GF-D8 (cell line): ENCODE results near the gene BICD1.
"Not testable (repeated sequence)": the region's sequence is repeated elsewhere in the genome, so short reads cannot be mapped to it uniquely, and the experiment has no call there.

ENCODE experiments used
- DNase-seq: peaks from one replicate; lab custom pipeline; 2025; lab: John Stamatoyannopoulos, UW

The BICD1 gene

DNA sequence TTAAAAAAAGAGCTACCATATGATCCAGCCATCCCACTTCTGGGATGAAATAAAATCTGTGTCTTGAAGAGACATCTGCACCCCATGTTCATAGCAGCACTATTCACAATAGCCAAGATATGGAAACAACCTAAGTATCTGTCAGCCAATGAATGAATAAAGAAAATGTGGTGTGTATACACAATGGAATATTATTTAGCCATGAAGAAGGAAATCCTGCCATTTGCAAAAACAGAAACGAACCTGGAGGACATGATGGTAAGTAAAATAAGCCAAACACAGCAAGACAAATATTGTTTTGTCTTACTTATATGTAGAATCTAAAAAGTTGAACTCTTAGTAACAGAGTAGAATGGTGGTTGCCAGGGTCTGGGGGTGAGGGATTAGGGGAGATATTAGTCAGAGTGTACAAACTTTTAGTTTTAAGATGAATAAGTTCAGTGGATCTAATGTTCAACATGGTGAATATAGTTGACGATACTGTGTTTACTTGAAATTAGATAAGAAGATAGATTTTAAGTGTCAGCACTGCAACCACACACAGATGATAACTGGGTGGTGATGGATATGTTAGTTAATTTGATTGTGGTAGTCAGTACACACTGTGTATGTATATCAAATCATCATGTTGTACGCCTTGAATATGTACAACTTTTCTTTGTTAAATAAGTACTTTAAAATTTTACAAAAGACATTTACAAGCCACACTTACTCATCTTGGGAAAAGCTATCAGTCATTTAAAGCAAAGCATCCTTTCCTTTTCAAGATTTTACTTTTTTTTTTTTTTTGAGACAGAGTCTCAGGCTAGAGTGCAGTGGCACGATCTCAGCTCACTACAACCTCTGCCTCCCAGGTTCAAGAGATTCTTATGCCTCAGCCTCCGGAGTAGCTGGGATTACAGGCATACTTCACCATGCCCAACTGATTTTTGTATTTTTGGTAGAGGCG, 89.9 kb downstream of the BICD1 start:
- DNase-seq = no peak

DNA sequence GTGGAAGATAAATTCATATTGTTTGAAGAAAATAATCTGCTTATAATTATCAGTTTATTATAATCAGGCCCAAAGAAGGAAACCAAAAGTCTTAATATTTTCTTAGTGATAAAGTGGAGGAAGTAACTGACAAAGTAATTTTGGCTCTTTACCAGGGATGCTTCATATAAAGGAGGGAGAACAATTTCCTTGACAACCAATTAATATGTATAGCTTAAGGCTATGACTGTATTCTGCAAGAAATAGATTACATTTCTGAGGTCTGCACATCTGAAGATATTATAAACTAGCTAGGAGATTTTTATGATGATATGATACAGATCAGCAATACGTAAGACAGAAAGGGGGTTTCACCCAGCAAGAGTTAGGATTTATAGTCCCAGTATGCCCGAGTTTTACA, 90.8 kb downstream of the BICD1 start:
- DNase-seq = no peak

- no peak for DNase-seq
Measured at GRCh38 chr12:32198555-32198954, 91.9 kb downstream of the BICD1 start.

GRCh38 chr12:32201096-32201495, 94.4 kb downstream of the BICD1 start:
- DNase-seq = no peak

DNA sequence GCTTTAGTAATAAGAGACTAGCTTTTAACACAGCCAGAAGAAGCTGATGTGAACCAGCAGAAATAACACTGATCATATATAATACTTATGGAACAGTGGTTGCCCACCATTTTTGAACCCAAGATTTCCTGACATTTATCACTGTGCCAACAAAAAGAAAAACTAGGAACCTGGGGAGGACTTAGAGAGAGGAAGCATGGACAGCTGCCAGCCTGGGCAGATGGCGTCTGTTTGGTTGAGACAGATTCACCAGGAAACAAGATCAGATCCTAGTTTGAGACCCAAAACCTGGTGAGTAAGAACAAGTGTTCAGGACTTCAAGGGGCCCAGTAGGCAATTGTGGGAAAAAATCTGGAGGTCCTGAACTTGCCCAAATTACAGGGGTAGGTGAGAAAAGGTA, 95.3 kb downstream of the BICD1 start:
- no peak for DNase-seq

DNA sequence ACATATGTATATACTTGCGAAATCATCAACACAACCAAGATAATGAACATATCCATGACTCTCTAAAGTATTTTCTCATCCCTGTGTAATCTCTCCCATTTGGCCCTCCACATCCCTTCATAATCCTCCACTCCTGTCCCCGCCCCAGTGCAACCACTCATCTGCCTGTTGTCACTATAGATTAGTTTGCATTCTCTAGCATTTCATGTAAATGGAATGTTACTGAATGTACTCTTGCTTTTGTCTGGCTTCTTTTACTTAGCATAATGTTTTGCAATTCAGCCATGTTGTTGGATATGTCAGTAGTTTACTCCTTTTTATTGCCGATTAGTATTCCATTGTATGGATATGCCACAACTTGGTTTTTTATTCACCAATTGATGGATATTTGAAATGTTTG, 99.1 kb downstream of the BICD1 start:
- DNase-seq = no peak

GRCh38 chr12:32208355-32208754, 101.7 kb downstream of the BICD1 start:
- DNase-seq = no peak

DNA sequence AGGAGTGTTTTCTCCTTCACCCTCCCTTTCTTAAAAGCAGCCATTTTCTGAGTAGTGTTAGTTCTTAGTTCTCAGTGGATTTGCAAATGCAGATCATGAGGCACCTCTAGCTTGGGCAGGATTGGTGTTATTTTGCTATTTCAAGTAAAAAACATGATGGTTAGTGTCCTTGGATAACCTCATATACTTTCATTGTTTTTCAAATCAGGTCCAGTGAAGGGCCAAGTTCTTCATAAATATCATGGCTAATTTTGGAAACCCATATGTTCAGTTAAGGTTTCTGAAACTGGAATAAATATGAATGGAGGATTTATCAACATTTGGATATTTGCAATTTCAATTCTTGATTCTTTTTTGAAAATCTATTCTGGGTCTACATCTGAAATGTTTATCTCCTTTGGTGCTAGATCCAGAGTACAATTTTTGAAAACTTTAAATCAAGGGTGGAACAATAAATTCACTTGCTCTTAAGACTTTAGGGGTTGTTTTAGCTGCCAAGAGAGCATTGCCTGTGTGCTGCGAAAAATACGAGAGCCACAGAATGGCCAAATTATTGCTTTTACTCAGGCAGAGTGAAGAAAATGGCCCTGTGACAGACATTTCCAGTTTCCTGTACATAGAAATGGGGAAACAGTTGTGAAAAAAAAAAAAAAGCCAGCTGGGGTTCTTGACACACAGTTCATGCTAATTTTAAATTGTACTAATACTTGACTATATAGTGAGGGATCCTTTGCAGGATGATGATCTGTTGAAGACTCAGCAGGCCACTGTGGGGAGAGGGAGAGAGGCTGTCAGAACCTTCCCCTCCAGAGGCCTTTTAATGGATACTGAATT, 104.6 kb downstream of the BICD1 start:
- no peak for DNase-seq

DNA sequence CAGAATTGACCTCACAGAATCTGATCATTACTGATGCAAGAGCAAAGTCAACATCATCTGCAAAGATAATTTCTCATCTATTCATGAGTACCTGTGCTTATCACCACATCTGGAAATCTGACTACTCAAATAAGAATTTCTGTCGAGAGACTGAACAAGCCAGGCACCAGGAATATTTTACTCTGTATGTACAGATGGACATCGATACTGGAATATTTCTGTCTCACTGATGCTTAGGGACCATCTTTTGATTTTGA, 105.2 kb downstream of the BICD1 start:
- no peak for DNase-seq

DNA sequence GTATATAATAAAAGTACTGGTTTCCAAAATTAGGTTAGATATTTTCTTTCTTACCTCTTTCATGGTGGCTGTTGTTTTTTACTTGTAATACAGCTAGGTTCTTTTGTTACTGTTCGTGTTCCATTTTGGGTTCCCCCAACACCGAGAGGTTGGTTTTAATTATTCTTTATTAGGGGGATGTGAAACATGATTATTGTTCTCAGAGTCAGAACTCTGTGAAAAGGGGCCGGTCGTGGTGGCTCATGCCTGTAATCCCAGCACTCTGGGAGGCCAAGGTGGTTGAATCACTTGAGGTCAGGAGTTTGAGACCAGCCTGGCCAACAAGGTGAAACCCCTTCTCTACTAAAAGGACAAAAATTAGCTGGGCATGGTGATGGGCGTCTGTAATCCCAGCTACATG, 108.1 kb downstream of the BICD1 start:
- no peak for DNase-seq

GRCh38 chr12:32217354-32218310, 111.0 kb downstream of the BICD1 start:
- DNase-seq = no peak

- no peak for DNase-seq
Measured at GRCh38 chr12:32223941-32224340, 117.3 kb downstream of the BICD1 start.

- DNase-seq = no peak
Measured at GRCh38 chr12:32226768-32227167, 120.1 kb downstream of the BICD1 start.

- no peak for DNase-seq
Measured at GRCh38 chr12:32229971-32230612, 123.4 kb downstream of the BICD1 start.

DNA sequence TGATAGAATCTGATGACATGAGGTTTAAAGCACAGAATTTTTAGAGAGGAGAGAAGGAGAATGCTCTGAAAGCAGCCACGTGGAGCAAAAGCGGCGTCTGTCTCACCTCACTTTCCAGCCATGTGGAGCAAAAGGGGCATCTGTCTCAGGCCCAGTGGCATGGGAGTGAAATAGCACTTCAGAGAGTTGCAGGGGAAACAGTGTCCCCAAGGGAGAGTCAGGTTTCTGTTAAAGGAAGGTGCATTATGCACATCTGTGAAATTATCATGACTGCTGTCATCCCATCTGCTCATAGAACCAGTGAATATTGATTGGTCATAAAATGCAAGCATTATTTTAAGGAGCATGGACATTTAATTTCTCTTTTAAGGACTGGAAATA, 124.0 kb downstream of the BICD1 start:
- DNase-seq = no peak

DNA sequence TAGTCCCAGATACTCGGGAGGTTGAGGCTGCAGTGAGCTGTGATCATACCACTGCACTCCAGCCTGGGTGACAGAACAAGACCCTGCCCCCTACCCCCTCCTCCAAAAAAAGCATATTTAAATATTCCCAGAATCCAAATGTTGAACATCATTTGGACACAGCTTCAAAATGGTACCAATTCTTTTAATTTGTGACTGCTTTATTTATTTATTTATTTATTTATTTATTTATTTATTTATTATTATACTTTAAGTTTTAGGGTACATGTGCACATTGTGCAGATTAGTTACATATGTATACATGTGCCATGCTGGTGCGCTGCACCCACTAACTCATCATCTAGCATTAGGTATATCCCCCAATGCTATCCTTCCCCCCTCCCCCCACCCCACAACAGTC, 124.7 kb downstream of the BICD1 start:
- DNase-seq = not testable (repeated sequence)

DNA sequence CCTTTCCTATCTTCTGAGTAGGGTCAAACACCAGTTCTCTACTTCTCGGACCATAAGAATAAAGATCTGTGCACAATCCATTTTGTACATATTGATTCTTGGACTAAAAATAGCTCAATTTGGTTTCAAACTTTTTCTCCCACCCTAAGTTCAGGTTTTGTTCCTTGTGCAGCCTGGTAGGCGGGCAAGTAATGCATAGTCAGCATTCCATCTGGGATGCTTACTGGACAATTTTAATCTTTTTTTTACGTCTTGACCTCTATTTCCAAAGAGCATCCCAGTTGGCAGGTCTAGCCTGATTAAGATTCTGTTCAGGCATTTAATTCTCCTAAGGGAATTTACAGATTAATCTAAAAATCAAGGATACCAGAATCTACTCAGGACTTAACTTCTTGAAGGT, 126.9 kb downstream of the BICD1 start:
- no peak for DNase-seq

DNA sequence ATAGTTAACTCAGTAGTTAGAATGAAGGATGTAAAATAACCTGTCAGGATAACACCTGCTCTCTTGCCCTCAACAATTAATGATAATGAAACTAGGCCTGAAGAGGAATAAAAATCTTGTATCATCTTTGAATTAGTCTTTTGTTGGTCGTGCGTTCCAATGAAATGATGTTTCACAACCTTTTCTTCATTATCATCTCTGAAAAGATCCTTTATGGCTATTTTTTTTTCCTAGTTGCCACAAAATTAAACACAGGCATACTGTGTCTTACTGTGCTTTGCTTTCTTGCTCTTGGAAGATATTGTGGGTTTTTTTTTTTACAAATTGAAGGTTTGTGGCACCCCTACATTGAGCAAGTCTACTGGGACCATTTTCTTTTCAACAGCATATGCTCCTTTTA, 128.6 kb downstream of the BICD1 start:
- DNase-seq = no peak

- DNase-seq = no peak
Measured at GRCh38 chr12:32240162-32240561, 133.5 kb downstream of the BICD1 start.

- no peak for DNase-seq
Measured at GRCh38 chr12:32240831-32241230, 134.2 kb downstream of the BICD1 start.

DNA sequence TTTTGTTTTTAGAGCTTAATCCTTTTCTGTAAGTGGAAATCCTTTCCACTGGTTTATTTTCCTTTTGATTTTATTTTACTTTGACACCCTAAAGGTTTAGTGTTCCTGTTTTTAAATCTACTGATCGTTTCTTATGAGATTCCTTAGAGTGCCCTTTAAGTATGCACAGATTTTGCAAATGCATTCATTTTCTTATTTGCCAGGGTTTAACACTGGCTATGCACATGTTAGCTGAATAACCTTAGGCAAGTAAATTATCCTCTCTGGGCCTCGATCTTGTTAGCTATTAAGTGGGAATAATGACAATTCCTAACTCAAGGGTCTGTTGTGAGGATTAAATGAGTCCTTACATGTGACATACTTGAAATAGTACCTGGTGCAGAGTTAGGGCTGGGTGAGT, 136.0 kb downstream of the BICD1 start:
- no peak for DNase-seq
